ENCODE data around the gene CD300LF.

The CD300LF gene

DNA sequence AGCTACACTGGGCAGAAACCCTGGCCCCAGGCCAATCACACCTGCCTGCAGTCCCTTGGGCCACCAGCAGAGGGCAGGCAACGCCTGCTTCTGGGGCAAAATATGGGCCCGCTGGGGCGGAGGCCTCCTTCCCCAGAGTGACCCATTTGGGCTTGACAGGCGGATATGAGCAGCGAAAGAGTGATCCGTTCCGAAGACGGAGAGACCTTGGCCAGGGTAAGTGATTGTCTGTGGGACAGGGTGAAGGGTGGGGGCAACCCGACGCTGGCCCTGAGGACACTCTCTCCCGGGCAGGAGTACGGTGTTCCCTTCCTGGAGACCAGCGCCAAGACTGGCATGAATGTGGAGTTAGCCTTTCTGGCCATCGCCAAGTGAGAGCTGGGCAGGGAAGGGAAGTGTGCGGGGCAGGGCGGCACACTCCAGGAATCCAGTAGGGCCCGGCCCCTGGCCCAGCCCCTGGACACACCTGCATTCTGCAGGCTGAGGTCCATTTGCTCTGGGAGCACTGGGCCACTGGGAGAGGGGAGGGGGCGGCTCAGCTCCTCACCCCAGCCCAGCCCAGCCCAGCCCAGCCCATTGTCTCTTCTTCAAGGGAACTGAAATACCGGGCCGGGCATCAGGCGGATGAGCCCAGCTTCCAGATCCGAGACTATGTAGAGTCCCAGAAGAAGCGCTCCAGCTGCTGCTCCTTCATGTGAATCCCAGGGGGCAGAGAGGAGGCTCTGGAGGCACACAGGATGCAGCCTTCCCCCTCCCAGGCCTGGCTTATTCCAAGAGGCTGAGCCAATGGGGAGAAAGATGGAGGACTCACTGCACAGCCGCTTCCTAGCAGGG, 32.2 kb upstream of the CD300LF start:
- Histone ChIP-seq H3K79me2 (ENCODE audit: insufficient read depth, low read length) (peaks cover 67% of the 10 kb centered on the region), H3K9me3 (ENCODE audit: insufficient read depth, low read depth, low read length) (no peaks in the 10 kb centered on the region), H4K20me1 (ENCODE audit: insufficient read depth, low read length, poor library complexity, severe bottlenecking) (peaks cover 18% of the 10 kb centered on the region), H3F3A (ENCODE audit: low read depth) (peaks cover 21% of the 10 kb centered on the region; the same call in 1 of the 2 replicates), H3K9ac (ENCODE audit: low read depth, low read length, poor library complexity, severe bottlenecking) (peak overlapping the region; percentile 49), H3K9me2 (replicated peaks; ENCODE audit: low read depth, low read length) (no peaks in the 10 kb centered on the region), H2AFZ (ENCODE audit: low read length) (no peak overlapping the region), H3K36me3 (ENCODE audit: insufficient read depth, low read length) (no peaks in the 10 kb centered on the region), H3K27me3 (ENCODE audit: insufficient read depth, low read length, poor library complexity, severe bottlenecking) (peaks cover 7% of the 10 kb centered on the region), H3K4me2 (ENCODE audit: low read depth, low read length, poor library complexity, severe bottlenecking) (peak overlapping the region; percentile 78), H3K4me1 (ENCODE audit: insufficient read depth, low read length, poor library complexity, severe bottlenecking) (peaks cover 73% of the 10 kb centered on the region), H3K4me3 (ENCODE audit: low read length, poor library complexity, severe bottlenecking) (peak overlapping the region; percentile 37)
- TF ChIP-seq EZH2phosphoT487 (IDR thresholded peaks at IDR 0.05; ENCODE audit: borderline replicate concordance), result no peak
- TF ChIP-seq, protein P1, sequence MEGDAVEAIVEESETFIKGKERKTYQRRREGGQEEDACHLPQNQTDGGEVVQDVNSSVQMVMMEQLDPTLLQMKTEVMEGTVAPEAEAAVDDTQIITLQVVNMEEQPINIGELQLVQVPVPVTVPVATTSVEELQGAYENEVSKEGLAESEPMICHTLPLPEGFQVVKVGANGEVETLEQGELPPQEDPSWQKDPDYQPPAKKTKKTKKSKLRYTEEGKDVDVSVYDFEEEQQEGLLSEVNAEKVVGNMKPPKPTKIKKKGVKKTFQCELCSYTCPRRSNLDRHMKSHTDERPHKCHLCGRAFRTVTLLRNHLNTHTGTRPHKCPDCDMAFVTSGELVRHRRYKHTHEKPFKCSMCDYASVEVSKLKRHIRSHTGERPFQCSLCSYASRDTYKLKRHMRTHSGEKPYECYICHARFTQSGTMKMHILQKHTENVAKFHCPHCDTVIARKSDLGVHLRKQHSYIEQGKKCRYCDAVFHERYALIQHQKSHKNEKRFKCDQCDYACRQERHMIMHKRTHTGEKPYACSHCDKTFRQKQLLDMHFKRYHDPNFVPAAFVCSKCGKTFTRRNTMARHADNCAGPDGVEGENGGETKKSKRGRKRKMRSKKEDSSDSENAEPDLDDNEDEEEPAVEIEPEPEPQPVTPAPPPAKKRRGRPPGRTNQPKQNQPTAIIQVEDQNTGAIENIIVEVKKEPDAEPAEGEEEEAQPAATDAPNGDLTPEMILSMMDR (conservative IDR thresholded peaks at IDR 0.05; ENCODE audit: low read length), result peak; percentile 100

DNA sequence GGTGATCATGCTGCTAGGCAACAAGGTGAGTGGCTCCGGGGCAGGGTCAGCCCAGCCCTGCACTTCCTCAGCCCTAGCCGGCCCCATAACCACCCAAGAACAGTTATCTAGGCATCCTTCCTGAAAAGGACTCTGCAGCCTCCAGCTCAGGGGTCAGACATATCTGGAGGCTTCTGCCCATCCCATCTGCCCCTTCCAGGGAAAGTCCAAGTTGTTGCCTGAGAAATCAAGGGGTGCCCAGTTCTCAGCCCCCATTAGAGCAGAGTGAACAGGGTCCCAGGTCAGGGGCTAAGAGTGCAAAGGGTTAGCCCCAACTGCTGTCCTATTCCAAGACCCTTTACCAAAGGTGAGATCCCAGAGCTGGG, 31.6 kb upstream of the CD300LF start:
- peak overlapping the region; percentile 78 for H3K4me2 ChIP-seq (ENCODE audit: low read depth, low read length, poor library complexity, severe bottlenecking)
- H3K9ac ChIP-seq (ENCODE audit: low read depth, low read length, poor library complexity, severe bottlenecking), result peak overlapping the region; percentile 49
- no peak overlapping the region for H2AFZ ChIP-seq (ENCODE audit: low read length)
- peaks cover 7% of the 10 kb centered on the region for H3K27me3 ChIP-seq (ENCODE audit: insufficient read depth, low read length, poor library complexity, severe bottlenecking)
- H4K20me1 ChIP-seq (ENCODE audit: insufficient read depth, low read length, poor library complexity, severe bottlenecking), result peaks cover 12% of the 10 kb centered on the region
- H3K9me2 ChIP-seq (replicated peaks; ENCODE audit: low read depth, low read length), result no peaks in the 10 kb centered on the region
- peaks cover 67% of the 10 kb centered on the region for H3K79me2 ChIP-seq (ENCODE audit: insufficient read depth, low read length)
- H3K9me3 ChIP-seq (ENCODE audit: insufficient read depth, low read depth, low read length), result no peaks in the 10 kb centered on the region
- no peaks in the 10 kb centered on the region for H3K36me3 ChIP-seq (ENCODE audit: insufficient read depth, low read length)
- H3K4me1 ChIP-seq (ENCODE audit: insufficient read depth, low read length, poor library complexity, severe bottlenecking), result peaks cover 78% of the 10 kb centered on the region
- H3K4me3 ChIP-seq (ENCODE audit: low read length, poor library complexity, severe bottlenecking), result peak overlapping the region; percentile 37
- H3F3A ChIP-seq (ENCODE audit: low read depth), result peaks cover 21% of the 10 kb centered on the region; the same call in 1 of the 2 replicates
- TF ChIP-seq, protein P1 (conservative IDR thresholded peaks at IDR 0.05; ENCODE audit: low read length), result no peak
- TF ChIP-seq EZH2phosphoT487 (IDR thresholded peaks at IDR 0.05; ENCODE audit: borderline replicate concordance), result no peak

DNA sequence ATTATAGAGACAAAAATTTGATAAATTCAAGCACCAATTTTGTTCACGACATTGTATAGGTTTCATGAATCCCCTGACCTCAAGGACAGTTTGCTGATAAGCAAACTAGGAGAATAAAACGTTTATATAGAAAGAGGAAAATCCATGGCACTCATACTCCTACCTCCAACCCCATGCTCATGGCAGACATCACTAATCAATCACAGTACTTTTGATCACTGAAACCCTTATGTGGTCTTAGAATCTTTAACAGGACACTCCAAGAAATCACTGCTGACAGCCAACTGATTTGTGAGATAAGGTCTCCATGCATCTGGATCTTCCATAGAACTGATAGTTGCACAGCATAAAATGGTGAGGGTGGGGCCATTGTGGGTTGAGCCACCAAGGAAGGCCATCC, 31.0 kb upstream of the CD300LF start:
- TF ChIP-seq EZH2phosphoT487 (IDR thresholded peaks at IDR 0.05; ENCODE audit: borderline replicate concordance), result no peak
- TF ChIP-seq, protein P1 (conservative IDR thresholded peaks at IDR 0.05; ENCODE audit: low read length), result no peak
- H2AFZ ChIP-seq (ENCODE audit: low read length), result no peak overlapping the region
- H3K9me3 ChIP-seq (ENCODE audit: insufficient read depth, low read depth, low read length), result no peaks in the 10 kb centered on the region
- peaks cover 67% of the 10 kb centered on the region for H3K79me2 ChIP-seq (ENCODE audit: insufficient read depth, low read length)
- H3K36me3 ChIP-seq (ENCODE audit: insufficient read depth, low read length), result no peaks in the 10 kb centered on the region
- H3K9ac ChIP-seq (ENCODE audit: low read depth, low read length, poor library complexity, severe bottlenecking), result peak overlapping the region; percentile 72
- H3F3A ChIP-seq (ENCODE audit: low read depth), result peaks cover 23% of the 10 kb centered on the region; the same call in 1 of the 2 replicates
- H3K9me2 ChIP-seq (replicated peaks; ENCODE audit: low read depth, low read length), result no peaks in the 10 kb centered on the region
- H3K4me2 ChIP-seq (ENCODE audit: low read depth, low read length, poor library complexity, severe bottlenecking), result peak overlapping the region; percentile 78
- peaks cover 2% of the 10 kb centered on the region for H3K27me3 ChIP-seq (ENCODE audit: insufficient read depth, low read length, poor library complexity, severe bottlenecking)
- peaks cover 7% of the 10 kb centered on the region for H4K20me1 ChIP-seq (ENCODE audit: insufficient read depth, low read length, poor library complexity, severe bottlenecking)
- H3K4me3 ChIP-seq (ENCODE audit: low read length, poor library complexity, severe bottlenecking), result peak overlapping the region; percentile 37
- peaks cover 84% of the 10 kb centered on the region for H3K4me1 ChIP-seq (ENCODE audit: insufficient read depth, low read length, poor library complexity, severe bottlenecking)
